GM18861 (cell line): ENCODE data around the gene FANCD2OS.
"Not testable (repeated sequence)": the region's sequence is repeated elsewhere in the genome, so short reads cannot be mapped to it uniquely, and the experiment has no call there.

Experiments used
- ATAC-seq: cut with Tn5 transposase; IDR thresholded peaks from one replicate; pipeline ENCODE4 v1.9.1; 2021; ENCODE audit not compliant: unreplicated experiment

Gene FANCD2OS, protein sequence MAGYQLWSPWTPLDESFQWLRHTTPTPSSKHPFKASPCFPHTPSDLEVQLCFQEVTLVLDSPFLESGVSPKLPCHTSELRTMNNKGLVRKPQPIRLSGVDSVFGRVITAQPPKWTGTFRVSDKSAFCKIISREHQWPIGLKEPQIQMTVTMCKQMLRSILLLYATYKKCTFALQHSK

DNA sequence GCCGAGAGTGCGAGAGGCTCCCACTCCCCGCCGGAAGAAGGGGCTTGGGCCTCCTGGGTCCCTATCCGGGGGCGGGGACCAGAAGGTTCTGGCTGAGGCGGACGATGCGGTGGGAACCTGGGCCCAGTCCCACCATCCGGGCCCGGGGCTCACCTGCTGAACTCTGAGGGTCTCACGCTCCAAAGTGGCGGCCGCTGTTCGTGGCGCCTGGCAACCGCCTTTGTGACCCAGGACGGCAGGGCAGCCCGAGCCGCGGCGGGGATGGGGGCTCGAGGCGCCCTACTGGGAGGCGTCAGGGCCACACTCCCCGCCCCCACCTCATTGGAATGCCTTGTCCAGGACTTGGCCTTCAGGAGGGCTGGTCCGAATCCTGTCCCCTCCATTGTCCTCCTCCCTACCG, at the start of gene FANCD2OS:
FANCD2OS (minus strand) TSS at position 165 of the 400 bp plus-strand sequence. CDS start 3,481 bp downstream, outside the sequence.
- ATAC-seq = no peak

DNA sequence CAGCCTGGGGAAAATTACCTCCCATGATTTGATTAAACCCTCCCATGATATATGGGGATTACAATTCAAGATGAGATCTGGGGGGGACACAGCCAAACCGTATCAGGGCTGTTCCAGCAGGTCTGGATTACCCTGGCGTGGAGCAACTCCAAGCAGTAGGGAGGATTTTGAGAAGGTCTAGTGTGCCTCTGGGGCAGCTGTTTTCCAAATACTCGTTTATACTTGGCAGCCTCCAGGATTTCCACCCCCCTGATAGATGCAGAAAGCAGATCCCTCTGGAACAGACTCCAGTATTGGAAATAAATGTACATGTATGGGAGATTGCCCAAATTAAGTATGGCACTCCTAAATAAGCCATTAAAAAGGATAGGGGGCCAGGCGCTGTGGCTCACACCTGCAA, 49.0 kb upstream of the FANCD2OS start:
- no peak for ATAC-seq

DNA sequence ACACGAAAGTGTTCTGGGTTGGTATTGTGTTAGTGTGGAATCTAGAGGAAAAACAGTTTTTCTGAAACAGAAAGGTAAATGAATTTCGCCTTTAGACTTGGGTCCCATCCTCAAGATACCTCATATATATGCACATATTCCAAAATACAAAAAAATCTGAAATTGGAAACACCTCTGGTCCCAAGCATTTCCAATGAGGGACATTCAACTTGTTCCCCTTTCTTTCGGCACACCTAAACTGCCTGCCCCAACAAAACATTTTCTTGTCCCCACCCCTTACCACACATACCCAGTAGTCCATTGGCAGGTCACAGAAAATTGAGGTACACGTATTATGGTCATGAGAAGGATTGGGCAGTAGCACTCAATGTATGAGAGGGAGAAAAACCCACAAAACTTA, 47.6 kb upstream of the FANCD2OS start:
- no peak for ATAC-seq

DNA sequence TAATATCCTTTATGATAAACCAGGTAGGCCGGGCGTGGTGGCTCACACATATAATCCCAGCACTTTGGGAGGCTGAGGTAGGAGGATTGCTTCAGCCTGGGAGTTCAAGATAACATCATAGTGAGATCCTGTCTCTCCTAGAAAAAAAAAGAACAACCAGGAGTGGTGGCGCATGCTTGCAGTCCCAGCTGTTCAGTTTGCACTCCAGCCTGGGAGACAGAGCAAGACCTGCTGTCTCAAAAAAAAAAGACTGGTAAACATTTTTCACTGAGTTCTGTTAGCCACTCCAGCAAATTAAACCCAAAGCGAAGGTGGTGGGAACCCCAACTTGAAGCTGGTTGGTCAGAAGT, 47.0 kb upstream of the FANCD2OS start:
- no peak for ATAC-seq

DNA sequence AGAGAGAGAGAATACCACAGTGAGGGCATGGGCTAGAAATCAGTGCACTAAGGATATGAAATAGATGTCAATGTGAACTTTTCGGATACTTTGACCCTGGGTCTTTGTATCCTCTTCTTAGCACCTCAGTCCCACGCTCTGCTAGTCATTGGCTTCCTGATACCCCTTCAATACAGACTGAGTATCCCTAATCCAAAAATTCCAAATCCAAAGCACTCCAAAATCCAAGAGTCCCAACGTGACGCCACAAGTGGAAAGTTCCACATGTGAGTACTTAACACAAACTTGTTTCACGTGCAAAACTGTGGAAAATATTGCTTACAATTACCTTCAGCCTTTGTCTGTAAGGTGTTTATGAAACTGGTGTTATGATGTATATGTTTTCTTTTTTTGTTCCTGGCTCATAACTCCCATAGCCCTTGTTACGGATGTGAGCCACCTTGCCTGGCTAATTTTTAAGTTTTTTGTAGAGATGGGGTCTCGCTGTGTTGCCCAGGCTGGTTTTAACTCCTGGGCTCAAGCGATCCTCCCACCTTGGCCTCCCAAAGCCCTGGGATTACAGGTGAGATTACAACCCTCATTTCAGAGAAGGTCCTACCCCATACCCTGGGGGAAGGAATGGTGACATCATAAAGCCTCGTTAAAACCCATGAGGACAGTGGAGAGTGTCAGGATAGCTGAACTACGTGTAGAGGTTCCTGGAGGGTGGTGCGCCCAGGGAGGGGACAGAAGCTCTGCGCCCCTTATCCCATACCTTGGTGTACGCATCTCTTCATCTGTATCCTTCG, 46.5 kb upstream of the FANCD2OS start:
- no peak for ATAC-seq

DNA sequence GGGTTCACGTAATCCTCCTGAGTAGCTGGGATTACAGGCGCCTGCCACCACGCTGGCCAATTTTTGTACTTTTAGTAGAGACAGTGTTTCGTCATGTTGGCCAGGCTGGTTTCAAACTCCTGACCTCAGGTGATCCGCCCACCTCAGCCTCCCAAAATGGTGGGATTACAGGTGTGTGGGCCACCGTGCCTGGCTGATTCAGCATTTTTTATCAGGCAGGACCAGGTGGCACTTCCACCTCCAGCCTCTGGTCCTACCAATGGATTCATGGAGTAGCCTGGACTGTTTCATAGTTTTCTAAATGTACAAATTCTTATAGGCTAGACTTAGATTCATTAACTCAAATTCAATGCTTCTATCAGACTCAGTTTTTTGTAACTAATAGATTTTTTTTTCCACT, 42.9 kb upstream of the FANCD2OS start:
- no peak for ATAC-seq

DNA sequence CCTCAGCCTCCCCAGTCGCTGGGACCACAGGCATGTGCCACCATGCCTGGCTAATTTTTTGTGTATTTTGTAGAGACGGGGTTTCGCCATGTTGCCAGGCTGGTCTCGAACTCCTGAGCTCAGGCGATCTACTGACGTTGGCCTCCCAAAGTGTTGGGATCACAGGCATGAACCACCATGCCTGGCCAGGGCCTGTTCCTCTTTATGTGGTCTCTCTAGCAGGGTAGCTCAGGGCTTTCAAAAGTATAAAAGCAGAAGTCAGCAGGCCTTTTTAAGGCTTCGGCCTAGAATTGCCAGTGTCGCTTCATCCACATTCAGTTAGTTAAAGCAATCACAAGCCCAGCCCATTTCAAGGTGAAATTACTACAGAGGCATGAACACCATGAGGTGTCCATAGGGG, 41.2 kb upstream of the FANCD2OS start:
- no peak for ATAC-seq

DNA sequence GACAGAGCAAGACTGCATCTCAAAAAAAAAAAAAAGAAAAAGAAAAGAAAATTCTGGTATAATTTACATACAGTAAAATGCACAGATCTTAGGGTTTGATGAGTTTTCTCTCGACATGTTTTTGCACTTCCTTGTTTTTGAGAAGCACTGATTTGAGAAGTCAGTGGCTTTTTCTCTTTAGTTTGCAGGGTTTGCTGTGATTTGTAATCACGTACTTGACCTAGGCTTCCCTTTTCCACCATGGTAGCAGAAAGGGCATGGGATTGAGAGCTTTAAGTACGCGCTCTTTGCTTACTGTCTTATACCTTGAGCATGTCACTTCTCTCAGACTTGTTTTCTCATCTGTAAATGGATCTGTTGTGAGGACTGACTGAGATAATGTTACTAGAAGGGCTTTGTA, 37.6 kb upstream of the FANCD2OS start:
- no peak for ATAC-seq

DNA sequence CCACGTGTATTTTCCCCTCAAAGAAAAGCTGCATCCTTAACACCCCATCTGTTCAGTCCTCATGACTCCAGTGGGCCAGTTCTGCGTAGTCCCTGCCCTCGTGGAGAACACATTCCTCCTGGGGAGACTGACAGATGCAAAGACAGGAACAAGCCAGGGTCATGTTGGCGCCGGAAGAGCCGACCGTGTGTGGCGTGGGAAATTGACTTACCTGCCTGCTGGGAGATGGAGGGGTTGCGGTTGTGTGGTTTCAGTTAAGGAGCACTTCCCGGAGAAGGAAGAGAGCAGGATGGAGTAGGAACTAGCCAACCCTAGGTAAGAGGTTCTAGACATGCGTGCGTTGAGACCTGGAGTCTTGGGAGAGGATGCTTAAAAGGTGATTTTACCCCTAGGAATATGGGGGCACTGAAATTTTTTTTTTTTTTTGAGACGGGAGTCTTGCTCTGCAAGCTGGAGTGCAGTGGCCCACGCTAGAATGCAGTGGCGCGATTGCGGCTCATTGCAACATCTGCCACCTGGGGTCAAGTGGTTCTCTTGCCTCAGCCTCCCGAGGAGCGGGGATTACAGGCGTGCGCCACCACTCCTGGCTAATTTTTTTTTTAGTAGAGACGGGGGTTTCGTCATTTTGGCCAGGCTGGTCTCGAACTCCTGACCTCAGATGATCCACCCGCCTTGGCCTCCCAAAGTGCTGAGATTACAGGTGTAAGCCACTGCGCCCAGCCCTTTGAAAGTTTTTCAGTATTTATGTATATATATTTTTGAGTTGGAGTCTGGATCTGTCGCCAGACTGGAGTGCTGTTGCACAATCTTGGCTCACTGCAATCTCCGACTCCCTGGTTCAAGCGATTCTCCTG, 34.9 kb upstream of the FANCD2OS start:
- ATAC-seq = no peak

DNA sequence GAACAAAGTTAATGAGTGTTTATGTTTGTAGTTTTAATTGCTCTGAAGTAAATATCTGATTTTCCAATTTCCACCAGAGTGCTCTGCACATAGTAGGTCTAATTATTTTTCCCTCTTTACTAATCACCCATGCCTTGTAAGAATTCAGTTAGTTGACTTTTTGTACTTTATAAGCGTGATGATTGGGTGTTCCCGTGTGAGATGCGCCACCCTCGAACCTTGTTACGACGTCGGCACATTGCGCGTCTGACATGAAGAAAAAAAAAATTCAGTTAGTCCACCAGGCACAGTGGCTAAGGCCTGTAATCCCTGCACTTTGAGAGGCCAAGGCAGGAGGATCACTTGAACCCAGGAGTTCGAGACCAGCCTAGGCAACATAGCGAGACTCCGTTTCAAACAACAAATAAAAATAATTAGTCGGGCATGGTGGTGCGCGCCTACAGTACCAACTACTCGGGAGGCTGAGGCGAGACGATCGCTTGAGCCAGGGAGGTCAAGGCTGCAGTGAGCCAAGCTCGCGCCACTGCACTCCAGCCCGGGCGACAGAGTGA, 33.0 kb upstream of the FANCD2OS start:
- no peak for ATAC-seq

DNA sequence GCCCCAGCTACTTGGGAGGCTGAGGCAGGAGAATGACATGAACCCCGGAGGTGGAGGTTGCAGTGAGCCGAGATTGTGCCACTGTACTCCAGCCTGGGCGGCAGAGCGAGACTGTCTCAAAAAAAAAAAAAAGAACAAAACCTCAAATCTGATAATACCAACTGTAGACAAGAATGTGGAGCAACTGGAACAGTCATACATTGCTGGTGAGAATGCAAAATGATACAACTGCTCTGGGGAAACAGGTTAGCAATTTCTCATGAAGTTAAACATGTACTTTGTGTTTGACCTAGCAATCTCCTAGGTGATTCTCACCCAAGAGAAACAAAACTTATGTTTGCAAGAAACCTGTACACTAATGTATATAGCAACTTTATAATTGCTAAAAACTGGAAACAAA, 29.1 kb upstream of the FANCD2OS start:
- no peak for ATAC-seq

DNA sequence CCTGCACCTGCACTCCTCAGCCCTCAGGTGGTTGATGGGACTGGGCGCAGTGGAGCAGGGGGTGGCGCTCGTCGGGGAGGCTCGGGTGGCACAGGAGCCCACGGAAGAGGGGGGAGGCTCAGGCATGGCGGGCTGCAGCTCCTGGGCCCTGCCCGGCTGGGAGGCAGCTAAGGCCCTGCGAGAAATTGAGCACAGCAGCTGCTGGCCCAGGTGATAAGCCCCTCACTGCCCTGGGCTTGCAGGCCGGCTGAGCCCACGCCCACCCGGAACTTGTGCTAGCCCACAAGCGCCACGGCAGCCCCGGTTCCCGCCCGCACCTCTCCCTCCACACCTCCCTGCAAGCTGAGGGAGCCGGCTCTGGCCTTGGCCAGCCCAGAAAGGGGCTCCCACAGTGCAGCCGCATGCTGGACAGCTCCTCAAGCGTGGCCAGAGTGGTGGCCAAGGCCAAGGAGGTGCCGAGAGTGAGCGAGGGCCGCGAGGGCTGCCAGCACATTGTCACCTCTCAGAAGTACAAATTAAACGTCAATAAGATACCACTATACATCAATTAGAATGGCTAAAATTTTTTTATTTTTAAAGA, 28.5 kb upstream of the FANCD2OS start:
- ATAC-seq = no peak

DNA sequence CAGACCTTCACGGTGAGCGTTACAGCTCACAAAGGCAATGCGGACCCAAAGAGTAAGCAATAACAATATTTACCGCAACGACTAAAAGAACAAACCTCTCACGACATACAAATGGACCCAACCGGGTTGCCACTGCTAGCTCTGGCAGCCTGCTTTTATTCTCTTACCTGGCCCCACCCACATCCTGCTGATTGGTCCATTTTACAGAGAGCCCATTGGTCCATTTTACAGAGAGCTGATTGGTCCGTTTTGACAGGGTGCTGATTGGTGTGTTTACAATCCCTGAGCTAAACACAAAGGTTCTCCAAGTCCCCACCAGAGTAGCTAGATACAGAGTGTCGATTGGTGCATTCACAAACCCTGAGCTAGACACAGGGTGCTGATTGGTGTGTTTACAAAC, 27.8 kb upstream of the FANCD2OS start:
- ATAC-seq = not testable (repeated sequence)

DNA sequence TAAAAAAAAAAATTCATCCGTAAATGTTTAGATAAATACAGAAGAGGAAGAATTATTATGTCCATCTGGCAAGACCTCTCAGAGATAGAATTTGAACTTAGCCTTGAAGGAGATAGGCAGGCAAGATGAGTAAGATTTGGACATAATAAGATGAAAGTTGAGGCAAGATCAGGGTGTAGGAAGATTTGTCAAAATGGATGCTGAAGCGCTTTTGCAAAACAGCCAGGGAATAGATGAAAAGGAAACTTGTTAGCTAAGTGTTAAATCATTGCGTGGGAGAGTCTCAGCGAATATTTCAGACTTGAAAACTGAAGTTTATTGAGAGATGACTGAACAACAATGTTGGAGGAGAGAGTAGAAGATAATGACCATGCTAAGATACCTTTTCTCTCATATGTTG, 14.7 kb upstream of the FANCD2OS start:
- no peak for ATAC-seq

DNA sequence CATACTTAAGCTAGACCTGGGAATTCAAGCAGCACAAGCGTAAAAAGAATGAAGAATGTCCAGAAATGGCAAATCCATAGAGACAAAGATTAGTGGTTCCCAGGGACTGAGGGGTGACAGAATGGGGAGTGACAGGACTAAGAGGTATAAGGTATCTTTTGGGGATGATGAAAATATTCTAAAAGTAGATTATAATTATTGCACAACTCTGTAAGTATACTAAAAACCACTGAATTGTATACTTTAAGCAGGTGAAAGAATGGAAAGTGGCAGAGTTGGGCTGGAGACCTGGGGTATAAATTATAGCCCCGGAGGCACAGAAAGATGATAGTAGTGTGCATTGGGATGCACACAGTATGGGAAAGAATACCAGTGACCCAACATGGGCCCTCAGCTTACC, 13.0 kb upstream of the FANCD2OS start:
- no peak for ATAC-seq

DNA sequence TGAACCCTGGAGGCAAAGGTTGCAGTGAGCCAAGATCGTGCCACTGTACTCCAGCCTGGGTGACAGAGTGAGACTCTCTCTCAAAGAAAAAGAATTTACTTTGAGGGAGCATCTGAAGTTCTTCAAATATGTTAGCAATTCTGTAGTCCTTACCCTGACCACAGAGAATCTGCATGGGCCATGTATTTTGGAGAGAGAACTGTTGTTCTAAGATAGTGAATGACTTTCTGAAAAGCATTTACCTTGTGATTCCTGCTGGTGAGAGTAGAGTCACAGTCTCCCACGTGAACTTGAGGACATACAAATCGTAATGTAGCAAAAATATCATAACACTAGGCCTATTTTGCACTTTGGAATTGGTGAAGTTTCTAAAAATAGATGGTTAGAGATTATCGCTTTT, 11.3 kb upstream of the FANCD2OS start:
- no peak for ATAC-seq

DNA sequence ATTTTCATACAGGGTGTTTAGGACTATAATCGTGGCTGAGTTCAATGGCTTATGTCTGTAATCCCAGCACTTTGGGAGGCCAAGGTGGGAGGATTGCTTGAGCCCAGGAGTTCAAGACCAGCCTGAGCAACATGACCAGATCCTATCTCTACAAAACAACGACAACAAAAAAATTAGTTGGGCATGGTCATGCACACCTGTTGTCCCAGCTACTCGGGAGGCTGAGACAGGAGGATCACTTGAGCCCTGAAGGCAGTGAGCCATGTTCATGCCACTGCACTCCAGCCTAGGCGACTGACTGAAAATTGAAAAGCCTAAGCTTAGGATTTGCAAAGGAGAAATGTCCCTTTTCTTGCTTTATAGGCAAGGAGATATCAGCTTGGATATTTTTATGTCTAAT, 8.9 kb upstream of the FANCD2OS start:
- no peak for ATAC-seq

DNA sequence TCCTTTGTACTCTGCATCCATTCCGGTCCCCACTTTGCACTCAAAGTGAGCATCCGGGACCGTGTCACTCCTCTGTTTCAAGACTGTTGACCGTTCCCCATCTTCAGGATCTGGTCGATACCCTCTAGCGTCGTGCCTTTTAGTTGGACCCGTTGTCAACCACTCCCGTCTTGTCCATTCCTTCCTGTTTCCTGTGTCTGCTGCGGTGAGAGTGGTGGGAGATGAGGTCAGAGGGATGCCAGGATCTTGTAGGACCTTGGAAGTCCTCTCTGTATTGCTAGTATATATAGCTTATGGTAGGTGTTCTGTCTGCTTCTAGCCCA, 8.0 kb upstream of the FANCD2OS start:
- no peak for ATAC-seq

DNA sequence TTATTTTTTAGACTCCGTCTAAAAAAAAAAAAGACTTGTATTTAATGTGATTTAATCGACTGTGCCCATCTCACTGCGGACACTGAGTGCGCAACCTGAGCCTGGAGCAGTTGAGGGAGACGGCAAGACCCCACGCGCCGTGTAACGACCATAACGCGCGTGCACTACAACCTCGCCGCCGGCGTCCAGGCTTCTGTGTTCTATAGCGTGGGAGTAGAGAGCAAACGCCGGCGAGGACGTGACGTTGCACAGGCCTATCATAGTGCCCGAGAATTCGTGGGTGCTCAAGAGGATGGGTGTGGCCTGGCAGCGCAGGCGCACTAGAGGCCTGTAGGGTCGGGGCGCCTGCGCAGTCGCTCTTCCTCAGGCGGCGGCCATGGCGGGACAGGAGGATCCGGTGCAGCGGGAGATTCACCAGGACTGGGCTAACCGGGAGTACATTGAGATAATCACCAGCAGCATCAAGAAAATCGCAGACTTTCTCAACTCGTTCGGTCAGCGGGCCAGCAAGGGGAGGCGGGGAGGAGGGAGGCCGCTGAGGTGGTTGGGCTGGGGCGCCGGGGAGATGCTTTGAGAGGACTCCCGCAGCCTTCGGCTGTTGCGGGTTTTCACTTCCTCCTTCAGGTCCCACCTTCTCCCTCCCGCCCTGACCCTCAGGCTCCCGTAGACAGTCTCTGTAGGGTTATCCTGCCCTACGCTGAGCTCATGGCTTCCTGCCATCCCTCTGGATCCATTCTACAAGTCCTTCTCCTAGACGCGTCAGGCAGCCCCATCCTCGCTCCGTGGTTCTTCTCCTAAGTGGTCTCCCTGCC, 7.5 kb upstream of the FANCD2OS start, which contains the start of gene BRK1:
BRK1 (plus strand) TSS at position 350 of the 812 bp plus-strand sequence; CDS start at position 377, 27 bp downstream.
- peak; percentile 92 for ATAC-seq

DNA sequence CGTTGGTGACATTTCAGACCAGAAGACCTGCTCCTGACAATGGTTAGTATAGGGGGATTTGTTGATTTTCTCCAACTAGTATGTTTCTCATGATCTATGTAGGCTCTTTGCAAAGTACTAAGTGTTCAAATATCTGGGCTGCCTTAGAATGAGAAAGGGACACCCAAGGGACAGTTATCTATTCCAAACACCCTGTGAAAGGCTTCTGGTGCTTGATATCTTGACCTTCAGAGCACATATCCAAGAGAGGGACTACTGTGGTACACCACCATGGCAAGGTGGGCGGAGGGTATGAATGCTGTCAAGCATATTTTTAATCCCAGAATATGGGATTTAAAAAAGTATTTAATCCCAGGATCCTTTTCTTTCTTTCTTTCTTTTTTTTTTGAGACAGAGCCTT, 1.1 kb downstream of the FANCD2OS start:
- ATAC-seq = no peak

DNA sequence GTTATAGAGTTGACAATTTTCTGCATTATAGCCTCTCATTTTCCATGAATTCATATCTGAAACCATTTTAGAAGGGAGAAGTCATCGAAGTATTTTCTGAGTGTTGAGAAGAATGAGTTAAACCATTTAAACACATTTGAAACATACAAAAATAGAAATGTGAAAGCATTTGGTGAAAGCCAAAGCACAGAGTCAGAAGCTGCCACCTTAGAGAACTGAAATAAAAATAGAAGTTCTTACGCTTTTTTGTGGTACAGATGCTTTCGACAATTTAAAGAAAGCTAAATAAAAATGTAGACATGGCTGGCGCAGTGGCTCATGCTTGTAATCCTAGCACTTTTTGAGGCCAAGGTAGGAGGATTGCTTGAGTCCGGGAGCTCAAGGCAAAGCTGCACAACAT, 9.0 kb downstream of the FANCD2OS start:
- ATAC-seq = no peak
